Smooth muscle cell (in vitro differentiated cells): ENCODE measurements around the gene GATA3. TPM values are rescaled to one million over a fixed set of nuclear protein-coding genes. Genes with fewer than 3 reads are reported as not detected.
A peak's percentile ranks its signal among the peaks of the same experiment; 100 is the strongest.

ENCODE experiments used
- DNase-seq: peaks from one replicate; lab custom pipeline; 2025; ENCODE audit not compliant: unreplicated experiment; lab: John Stamatoyannopoulos, UW
- H2AFZ ChIP-seq: fragments of 200-600 bp; sonication (generic); 2 replicates; pipeline ENCODE4 v1.6.0; 2016; ENCODE audit warnings: antibody characterized with exemption, low read depth, mild to moderate bottlenecking
- H3F3A ChIP-seq: fragments of 200-600 bp; sonication (generic); 2 replicates; pipeline ENCODE4 v1.6.0; 2017; ENCODE audit warnings: antibody characterized with exemption, low read depth
- H3K27ac ChIP-seq: fragments of 200-600 bp; sonication (generic); 2 replicates; pipeline ENCODE4 v1.5.1; 2016; ENCODE audit warnings: low read depth, mild to moderate bottlenecking
- H3K27me3 ChIP-seq: fragments of 200-600 bp; sonication (generic); 2 replicates; pipeline ENCODE4 v1.6.1; 2016; ENCODE audit warnings: low read depth, mild to moderate bottlenecking
- H3K36me3 ChIP-seq: fragments of 200-600 bp; sonication (generic); 2 replicates; pipeline ENCODE4 v1.5.1; 2016; ENCODE audit warnings: low read depth
- H3K4me1 ChIP-seq: fragments of 200-600 bp; sonication (generic); 2 replicates; pipeline ENCODE4 v1.5.1; 2016; ENCODE audit warnings: low read depth
- H3K4me2 ChIP-seq: fragments of 200-600 bp; sonication (generic); 2 replicates; pipeline ENCODE4 v1.6.0; 2016; ENCODE audit warnings: mild to moderate bottlenecking
- H3K4me3 ChIP-seq: fragments of 200-600 bp; sonication (generic); 2 replicates; pipeline ENCODE4 v1.5.1; 2016; ENCODE audit warnings: mild to moderate bottlenecking
- H3K79me2 ChIP-seq: fragments of 200-600 bp; sonication (generic); 2 replicates; pipeline ENCODE4 v1.6.0; 2016; ENCODE audit warnings: low read depth, mild to moderate bottlenecking
- H3K9ac ChIP-seq: fragments of 200-600 bp; sonication (generic); 2 replicates; pipeline ENCODE4 v1.6.0; 2016; ENCODE audit warnings: low read depth
- H3K9me3 ChIP-seq: fragments of 200-600 bp; sonication (generic); replicated peaks from 2 replicates; pipeline ENCODE4 v1.5.1; 2016; ENCODE audit warnings: low read depth
- H4K20me1 ChIP-seq: fragments of 200-600 bp; sonication (generic); 2 replicates; pipeline ENCODE4 v1.6.0; 2016; ENCODE audit warnings: low read depth
- CTCF ChIP-seq: fragments of 200-600 bp; sonication (generic); IDR thresholded peaks from 2 replicates; pipeline ENCODE4 v1.5.1; 2017; ENCODE audit warnings: borderline replicate concordance, mild to moderate bottlenecking, antibody characterized with exemption; ENCODE audit not compliant: insufficient read depth, poor library complexity, severe bottlenecking
- WGBS: methylation state at CpG from one replicate; pipeline ENCODE4 v1.1.7; 2016; ENCODE audit warnings: low lambda C conversion rate; 5-methylcytosine and 5-hydroxymethylcytosine counted together
- polyA plus RNA-seq: library from polyadenylated mRNA; unstranded; fragments of >200 nt; fragmentation: Nextera tagmentation; extraction: Ambion mirVana; gene quantifications from 2 replicates; pipeline ENCODE4 v1.2.1, GENCODE V29; 2016
- total RNA-seq: library from RNA; depleted of rRNA; stranded (reverse); fragments of >200 nt; gene quantifications from 2 replicates; pipeline ENCODE4 v1.2.3, GENCODE V29; 2014

Gene GATA3
- total and polyA plus RNA-seq, 2 experiments from 2014 or later: 5.2 to 6.9 TPM

GRCh38 chr10:8073691-8074416 lies 19.4 kb downstream of the GATA3 start:
- Histone ChIP-seq H3K9ac (peak overlapping the region; percentile 3), H2AFZ (no peak overlapping the region), H3K4me3 (no peak overlapping the region), H3K79me2 (no peaks in the 10 kb centered on the region), H3F3A (peaks cover 10% of the 10 kb centered on the region), H3K36me3 (no peaks in the 10 kb centered on the region), H3K4me1 (peaks cover 4% of the 10 kb centered on the region), H3K4me2 (peak overlapping the region; percentile 33), H3K27me3 (no peaks in the 10 kb centered on the region), H4K20me1 (no peaks in the 10 kb centered on the region), H3K27ac (peak overlapping the region; percentile 74), H3K9me3 (no peaks in the 10 kb centered on the region)
- TF ChIP-seq CTCF: no peak
- no peak for DNase-seq
- 64% methylated on average over 15 of the region's 15 CpGs for WGBS

GRCh38 chr10:8074881-8075280 lies 20.4 kb downstream of the GATA3 start:
- Histone ChIP-seq H3K4me2 (no peak overlapping the region), H3K4me1 (peaks cover 3% of the 10 kb centered on the region), H3K36me3 (no peaks in the 10 kb centered on the region), H4K20me1 (no peaks in the 10 kb centered on the region), H3K27me3 (no peaks in the 10 kb centered on the region), H3K27ac (no peak overlapping the region), H3F3A (peaks cover 10% of the 10 kb centered on the region), H3K4me3 (no peak overlapping the region), H2AFZ (no peak overlapping the region), H3K9me3 (no peaks in the 10 kb centered on the region), H3K79me2 (no peaks in the 10 kb centered on the region), H3K9ac (no peak overlapping the region)
- 91% methylated on average over 14 of the region's 14 CpGs for WGBS
- DNase-seq: no peak
- TF ChIP-seq CTCF: no peak

GRCh38 chr10:8075282-8076260 lies 21.1 kb downstream of the GATA3 start:
- Histone ChIP-seq H3K27ac (no peak overlapping the region), H3F3A (peaks cover 10% of the 10 kb centered on the region), H3K9me3 (no peaks in the 10 kb centered on the region), H3K27me3 (no peaks in the 10 kb centered on the region), H3K36me3 (no peaks in the 10 kb centered on the region), H3K4me3 (no peak overlapping the region), H4K20me1 (no peaks in the 10 kb centered on the region), H3K9ac (no peak overlapping the region), H3K4me2 (no peak overlapping the region), H3K4me1 (no peaks in the 10 kb centered on the region), H3K79me2 (no peaks in the 10 kb centered on the region), H2AFZ (no peak overlapping the region)
- TF ChIP-seq CTCF: no peak
- DNase-seq: no peak
- WGBS: 68% methylated on average over 19 of the region's 19 CpGs
